HEK293 (cell line): ENCODE results near the gene ZNF831.

Source experiments
- CTCF ChIA-PET: fragments of 350-600 bp; formaldehyde crosslinking; extraction: SDS; loops from one replicate; lab custom pipeline; 2021; ENCODE audit warnings: antibody characterized with exemption; lab: Yijun Ruan, JAX
- POLR2A ChIA-PET: fragments of 300-600 bp; formaldehyde crosslinking; extraction: SDS; loops from one replicate; lab custom pipeline; 2020; ENCODE audit warnings: antibody characterized with exemption, inconsistent platforms; lab: Yijun Ruan, JAX
- H3K27ac ChIP-seq: fragments of 200-500 bp; sonication (Bioruptor generic); 2 replicates; pipeline ENCODE4 v1.5.1; 2014; ENCODE audit warnings: low read depth, low read length, control low read depth, inconsistent platforms; ENCODE audit errors: extremely low read depth
- H3K36me3 ChIP-seq, 2 experiments: fragments of 200-500 bp in 1 of 2; sonication (Bioruptor generic) in 1 of 2; 1 replicate in 1 of 2; 2 replicates in 1 of 2; pipeline ENCODE4 v1.5.1; 2014 to 2017; ENCODE audit warnings: inconsistent platforms in 2 of 2, low read length in 2 of 2; ENCODE audit not compliant: control insufficient read depth in 2 of 2, insufficient read depth in 1 of 2
- H3K4me1 ChIP-seq: fragments of 200-500 bp; sonication (Bioruptor generic); 2 replicates; pipeline ENCODE4 v1.5.1; 2014; ENCODE audit warnings: mild to moderate bottlenecking, low read length, inconsistent platforms; ENCODE audit not compliant: control insufficient read depth, insufficient read depth
- H3K4me3 ChIP-seq: 2 replicates; pipeline ENCODE4 v1.5.1; 2011; ENCODE audit warnings: low read depth, mild to moderate bottlenecking, control low read depth, low read length, moderate library complexity
- H3K9me3 ChIP-seq: fragments of 200-500 bp; sonication (Bioruptor generic); 2 replicates; pipeline ENCODE4 v1.5.1; 2014; ENCODE audit warnings: low read depth, low read length, inconsistent platforms; ENCODE audit not compliant: control insufficient read depth, insufficient read depth
- ATF2 ChIP-seq: fragments of 450-650 bp; formaldehyde crosslinking; IDR thresholded peaks from 2 replicates; pipeline ENCODE4 v1.5.1; 2016; ENCODE audit warnings: missing biosample characterization, missing genetic modification characterization, low read depth
- KLF17 ChIP-seq: fragments of 450-650 bp; formaldehyde crosslinking; IDR thresholded peaks from 2 replicates; pipeline ENCODE4 v1.5.1; 2016; ENCODE audit warnings: missing biosample characterization, missing genetic modification characterization
- TSHZ1 ChIP-seq: fragments of 450-650 bp; formaldehyde crosslinking; IDR thresholded peaks from 2 replicates; pipeline ENCODE4 v1.5.1; 2016; ENCODE audit warnings: missing biosample characterization, missing genetic modification characterization, borderline replicate concordance
- WT1 ChIP-seq: fragments of 450-650 bp; formaldehyde crosslinking; IDR thresholded peaks from 2 replicates; pipeline ENCODE4 v1.5.1; 2016; ENCODE audit warnings: missing biosample characterization, missing genetic modification characterization
- ZBTB26 ChIP-seq: fragments of 450-650 bp; formaldehyde crosslinking; optimal IDR thresholded peaks from 2 replicates; pipeline ENCODE3; 2016; ENCODE audit warnings: missing biosample characterization, mild to moderate bottlenecking, missing genetic modification characterization
- ZBTB8A ChIP-seq: fragments of 450-650 bp; formaldehyde crosslinking; IDR thresholded peaks from 2 replicates; pipeline ENCODE4 v1.5.1; 2016; ENCODE audit warnings: missing biosample characterization, missing genetic modification characterization
- ZFHX2 ChIP-seq: fragments of 450-650 bp; formaldehyde crosslinking; conservative IDR thresholded peaks from 2 replicates; pipeline ENCODE4 v1.5.1; 2016; ENCODE audit warnings: missing biosample characterization, missing genetic modification characterization
- ZNF10 ChIP-seq: fragments of 450-650 bp; formaldehyde crosslinking; IDR thresholded peaks from 2 replicates; pipeline ENCODE4 v1.5.1; 2017; ENCODE audit warnings: missing biosample characterization, missing genetic modification characterization
- ZNF133 ChIP-seq: fragments of 450-650 bp; formaldehyde crosslinking; IDR thresholded peaks from 2 replicates; pipeline ENCODE4 v1.5.1; 2016; ENCODE audit warnings: missing biosample characterization, missing genetic modification characterization
- ZNF138 ChIP-seq: fragments of 450-650 bp; formaldehyde crosslinking; IDR thresholded peaks from 2 replicates; pipeline ENCODE4 v1.5.1; 2016; ENCODE audit warnings: missing biosample characterization, missing genetic modification characterization, borderline replicate concordance
- ZNF23 ChIP-seq: fragments of 450-650 bp; formaldehyde crosslinking; IDR thresholded peaks from 2 replicates; pipeline ENCODE4 v1.5.1; 2016; ENCODE audit warnings: missing biosample characterization, missing genetic modification characterization, borderline replicate concordance
- ZNF274 ChIP-seq, 2 experiments: fragments of 200-500 bp in 1 of 2; fragments of 450-650 bp in 1 of 2; sonication (Bioruptor generic) in 1 of 2; formaldehyde crosslinking in 1 of 2; IDR thresholded peaks; 2 replicates each; pipeline versions ENCODE4 v1.5.1 to v1.6.1; 2014 to 2016; ENCODE audit warnings: borderline replicate concordance in 1 of 2, inconsistent platforms in 1 of 2, low read length in 1 of 2, missing biosample characterization in 1 of 2, missing genetic modification characterization in 1 of 2
- ZNF394 ChIP-seq: fragments of 450-650 bp; formaldehyde crosslinking; IDR thresholded peaks from 2 replicates; pipeline ENCODE4 v1.5.1; 2016; ENCODE audit warnings: missing biosample characterization, missing genetic modification characterization, mild to moderate bottlenecking, moderate library complexity, borderline replicate concordance
- ZNF48 ChIP-seq: fragments of 450-650 bp; formaldehyde crosslinking; IDR thresholded peaks from 2 replicates; pipeline ENCODE4 v1.5.1; 2016; ENCODE audit warnings: missing biosample characterization, missing genetic modification characterization
- ZNF488 ChIP-seq: fragments of 450-650 bp; formaldehyde crosslinking; IDR thresholded peaks from 2 replicates; pipeline ENCODE4 v1.5.1; 2016; ENCODE audit warnings: missing biosample characterization, missing genetic modification characterization
- ZNF561 ChIP-seq: fragments of 450-650 bp; IDR thresholded peaks from 2 replicates; pipeline ENCODE4 v1.5.1; 2018; ENCODE audit warnings: missing biosample characterization, missing genetic modification characterization, borderline replicate concordance
- ZNF623 ChIP-seq: fragments of 450-650 bp; formaldehyde crosslinking; IDR thresholded peaks from 2 replicates; pipeline ENCODE4 v1.5.1; 2016; ENCODE audit warnings: missing biosample characterization, missing genetic modification characterization
- ZNF791 ChIP-seq: fragments of 450-650 bp; formaldehyde crosslinking; IDR thresholded peaks from 2 replicates; pipeline ENCODE4 v1.5.1; 2016; ENCODE audit warnings: missing biosample characterization, missing genetic modification characterization
- ZNF792 ChIP-seq: fragments of 450-650 bp; formaldehyde crosslinking; IDR thresholded peaks from 2 replicates; pipeline ENCODE4 v1.5.1; 2016; ENCODE audit warnings: missing biosample characterization, missing genetic modification characterization
- ZSCAN18 ChIP-seq: fragments of 450-650 bp; formaldehyde crosslinking; IDR thresholded peaks from 2 replicates; pipeline ENCODE4 v1.5.1; 2016; ENCODE audit warnings: missing biosample characterization, missing genetic modification characterization

The ZNF831 gene

GRCh38 chr20:59194023-59194935, 30.7 kb downstream of the ZNF831 start (continued):
- TF ChIP-seq TSHZ1 (tag by site-specific recombination) = no peak
- TF ChIP-seq ZFHX2 = no peak
- no peak for TF ChIP-seq ATF2 (tag by site-specific recombination)
- TF ChIP-seq ZNF394 = no peak
- TF ChIP-seq ZNF791 (tag by site-specific recombination) = no peak
- no peak for TF ChIP-seq ZNF10 (tag by site-specific recombination)
- no peak for TF ChIP-seq ZSCAN18 (tag by site-specific recombination)
- no peak for TF ChIP-seq ZNF561 (tag by site-specific recombination)
- TF ChIP-seq WT1 = no peak

GRCh38 chr20:59195316-59195993, 31.8 kb downstream of the ZNF831 start:
- ChIA-PET POLR2A (no interaction called here), CTCF (interaction anchor here (0.6 to 0.8 kb wide), 2 partner anchors 58 to 210 kb away, joined by 3 to 4 read pairs; no protein-coding TSS in a partner anchor)
- no peaks in the 10 kb centered on the region for H3K4me1 ChIP-seq
- H3K9me3 ChIP-seq = no peaks in the 10 kb centered on the region
- no peak for TF ChIP-seq ZNF138 (tag by site-specific recombination)
- no peak for TF ChIP-seq ZNF623
- TF ChIP-seq ZBTB8A = no peak
- no peaks in the 10 kb centered on the region for H3K36me3 ChIP-seq
- H3K4me3 ChIP-seq = no peak overlapping the region
- no peak overlapping the region for H3K27ac ChIP-seq

- Histone ChIP-seq H3K4me3 (no peak overlapping the region), H3K4me1 (no peaks in the 10 kb centered on the region), H3K27ac (no peak overlapping the region), H3K9me3 (no peaks in the 10 kb centered on the region), H3K36me3 (no peaks in the 10 kb centered on the region)
- ChIA-PET CTCF (interaction anchor here (0.7 to 5.4 kb wide), 2 partner anchors 116 to 635 kb away, joined by 4 to 29 read pairs; no protein-coding TSS in a partner anchor), POLR2A (no interaction called here)
- TF ChIP-seq ZNF133 (tag by site-specific recombination) (no peak), KLF17 (tag by site-specific recombination) (no peak), ZNF488 (no peak), ZNF274 (IDR thresholded peaks at IDR 0.05; ENCODE audit: low read length) (no peak), ZNF274 (tag by site-specific recombination; IDR thresholded peaks at IDR 0.05; ENCODE audit: borderline replicate concordance) (no peak), ZNF48 (no peak), ZNF23 (tag by site-specific recombination) (no peak), ZBTB26 (tag by site-specific recombination) (no peak), ZNF792 (tag by site-specific recombination) (no peak)
These were observed 40.7 kb downstream of the ZNF831 start for GRCh38 chr20:59204165-59204894.
